HL-60 (cell line): ENCODE results near the gene TSEN2.

Source experiments
- DNase-seq, 2 experiments: peaks; one replicate each; pipeline ENCODE4 v3.0.0-alpha.2; 2010 to 2020; ENCODE audit warnings: low read depth in 1 of 2, low spot score in 1 of 2
- H3K27ac ChIP-seq: fragments of 250-450 bp; sonication (Bioruptor Pico); replicated peaks from 2 replicates; pipeline ENCODE4 v1.5.1; 2020; ENCODE audit warnings: mild to moderate bottlenecking, moderate library complexity
- H3K27me3 ChIP-seq: fragments of 250-450 bp; sonication (Bioruptor Pico); 2 replicates; pipeline ENCODE4 v1.5.1; 2021; ENCODE audit warnings: mild to moderate bottlenecking, moderate library complexity; ENCODE audit not compliant: insufficient read depth, poor library complexity, severe bottlenecking
- H3K4me3 ChIP-seq: replicated peaks from 2 replicates; pipeline ENCODE4 v1.5.1; 2011; ENCODE audit warnings: mild to moderate bottlenecking, control low read depth, low read length; ENCODE audit not compliant: insufficient read depth
- GABPA ChIP-seq: IDR thresholded peaks from 2 replicates; pipeline ENCODE4 v1.6.1; 2012; ENCODE audit warnings: low read depth
- POLR2AphosphoS5 ChIP-seq: IDR thresholded peaks from 2 replicates; pipeline ENCODE4 v1.6.1; 2012; ENCODE audit warnings: low read depth
- SPI1 ChIP-seq: IDR thresholded peaks from 2 replicates; pipeline ENCODE4 v1.6.1; 2012; ENCODE audit warnings: low read depth, mild to moderate bottlenecking, borderline replicate concordance
- TF ChIP-seq, protein P1 (sequence below): IDR thresholded peaks from 2 replicates; pipeline ENCODE4 v1.6.1; 2012; ENCODE audit warnings: low read depth; ENCODE audit not compliant: insufficient replicate concordance
- TF ChIP-seq, protein P2 (sequence below): IDR thresholded peaks from one replicate; pipeline ENCODE4 v1.5.1; 2011; ENCODE audit warnings: low read length, control low read depth, inconsistent platforms; ENCODE audit not compliant: insufficient read depth

Gene TSEN2

DNA sequence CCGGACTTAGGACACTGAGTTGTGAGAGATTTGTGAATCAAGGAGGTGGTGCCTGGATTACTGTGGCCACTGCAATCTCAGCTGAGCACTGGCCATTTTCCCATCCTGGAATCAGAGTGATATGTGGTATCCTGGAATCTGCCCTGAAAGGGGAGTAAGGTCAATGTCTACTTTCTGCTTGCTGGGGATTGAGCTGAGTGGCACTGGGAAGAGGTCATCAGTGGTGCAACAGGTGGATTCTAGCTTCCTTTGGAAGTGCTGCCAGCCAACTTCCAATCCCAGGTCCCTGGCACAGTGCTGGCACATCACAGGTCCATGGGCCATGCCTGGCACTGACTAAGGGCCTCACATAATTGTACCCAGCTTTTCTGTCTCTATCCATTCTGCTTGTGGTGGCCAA is 20.6 kb upstream of the TSEN2 start:
- Histone ChIP-seq H3K27me3 (no peaks in the 10 kb centered on the region), H3K4me3 (no peak overlapping the region), H3K27ac (peak overlapping the region; percentile 66)
- no peak for DNase-seq
- TF ChIP-seq POLR2AphosphoS5 = no peak

DNA sequence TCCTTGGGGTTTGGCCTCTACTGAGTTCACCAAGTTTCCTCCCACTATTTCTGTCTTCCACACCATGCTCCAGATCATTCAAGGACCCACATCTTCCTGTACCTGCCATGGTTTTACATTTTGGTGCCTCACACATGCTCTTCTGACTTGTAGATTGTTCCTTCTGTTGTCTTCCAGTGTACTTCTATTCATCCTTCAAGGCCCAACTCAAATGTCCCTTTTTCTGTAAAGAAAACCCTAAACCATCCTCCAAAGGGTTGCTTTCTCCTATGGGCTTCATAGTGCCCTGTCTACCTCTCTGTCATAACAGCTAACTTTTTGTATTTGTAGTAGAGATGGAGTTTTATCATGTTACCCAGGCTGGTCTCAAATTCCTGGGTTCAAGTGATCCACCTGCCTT is 20.1 kb upstream of the TSEN2 start:
- H3K4me3 ChIP-seq = no peak overlapping the region
- DNase-seq = no peak
- no peaks in the 10 kb centered on the region for H3K27me3 ChIP-seq
- TF ChIP-seq, protein P1, sequence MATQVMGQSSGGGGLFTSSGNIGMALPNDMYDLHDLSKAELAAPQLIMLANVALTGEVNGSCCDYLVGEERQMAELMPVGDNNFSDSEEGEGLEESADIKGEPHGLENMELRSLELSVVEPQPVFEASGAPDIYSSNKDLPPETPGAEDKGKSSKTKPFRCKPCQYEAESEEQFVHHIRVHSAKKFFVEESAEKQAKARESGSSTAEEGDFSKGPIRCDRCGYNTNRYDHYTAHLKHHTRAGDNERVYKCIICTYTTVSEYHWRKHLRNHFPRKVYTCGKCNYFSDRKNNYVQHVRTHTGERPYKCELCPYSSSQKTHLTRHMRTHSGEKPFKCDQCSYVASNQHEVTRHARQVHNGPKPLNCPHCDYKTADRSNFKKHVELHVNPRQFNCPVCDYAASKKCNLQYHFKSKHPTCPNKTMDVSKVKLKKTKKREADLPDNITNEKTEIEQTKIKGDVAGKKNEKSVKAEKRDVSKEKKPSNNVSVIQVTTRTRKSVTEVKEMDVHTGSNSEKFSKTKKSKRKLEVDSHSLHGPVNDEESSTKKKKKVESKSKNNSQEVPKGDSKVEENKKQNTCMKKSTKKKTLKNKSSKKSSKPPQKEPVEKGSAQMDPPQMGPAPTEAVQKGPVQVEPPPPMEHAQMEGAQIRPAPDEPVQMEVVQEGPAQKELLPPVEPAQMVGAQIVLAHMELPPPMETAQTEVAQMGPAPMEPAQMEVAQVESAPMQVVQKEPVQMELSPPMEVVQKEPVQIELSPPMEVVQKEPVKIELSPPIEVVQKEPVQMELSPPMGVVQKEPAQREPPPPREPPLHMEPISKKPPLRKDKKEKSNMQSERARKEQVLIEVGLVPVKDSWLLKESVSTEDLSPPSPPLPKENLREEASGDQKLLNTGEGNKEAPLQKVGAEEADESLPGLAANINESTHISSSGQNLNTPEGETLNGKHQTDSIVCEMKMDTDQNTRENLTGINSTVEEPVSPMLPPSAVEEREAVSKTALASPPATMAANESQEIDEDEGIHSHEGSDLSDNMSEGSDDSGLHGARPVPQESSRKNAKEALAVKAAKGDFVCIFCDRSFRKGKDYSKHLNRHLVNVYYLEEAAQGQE = no peak
- TF ChIP-seq, protein P2, sequence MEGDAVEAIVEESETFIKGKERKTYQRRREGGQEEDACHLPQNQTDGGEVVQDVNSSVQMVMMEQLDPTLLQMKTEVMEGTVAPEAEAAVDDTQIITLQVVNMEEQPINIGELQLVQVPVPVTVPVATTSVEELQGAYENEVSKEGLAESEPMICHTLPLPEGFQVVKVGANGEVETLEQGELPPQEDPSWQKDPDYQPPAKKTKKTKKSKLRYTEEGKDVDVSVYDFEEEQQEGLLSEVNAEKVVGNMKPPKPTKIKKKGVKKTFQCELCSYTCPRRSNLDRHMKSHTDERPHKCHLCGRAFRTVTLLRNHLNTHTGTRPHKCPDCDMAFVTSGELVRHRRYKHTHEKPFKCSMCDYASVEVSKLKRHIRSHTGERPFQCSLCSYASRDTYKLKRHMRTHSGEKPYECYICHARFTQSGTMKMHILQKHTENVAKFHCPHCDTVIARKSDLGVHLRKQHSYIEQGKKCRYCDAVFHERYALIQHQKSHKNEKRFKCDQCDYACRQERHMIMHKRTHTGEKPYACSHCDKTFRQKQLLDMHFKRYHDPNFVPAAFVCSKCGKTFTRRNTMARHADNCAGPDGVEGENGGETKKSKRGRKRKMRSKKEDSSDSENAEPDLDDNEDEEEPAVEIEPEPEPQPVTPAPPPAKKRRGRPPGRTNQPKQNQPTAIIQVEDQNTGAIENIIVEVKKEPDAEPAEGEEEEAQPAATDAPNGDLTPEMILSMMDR = no peak
- TF ChIP-seq POLR2AphosphoS5 (no peak), GABPA (no peak), SPI1 (no peak)
- H3K27ac ChIP-seq = no peak overlapping the region

DNA sequence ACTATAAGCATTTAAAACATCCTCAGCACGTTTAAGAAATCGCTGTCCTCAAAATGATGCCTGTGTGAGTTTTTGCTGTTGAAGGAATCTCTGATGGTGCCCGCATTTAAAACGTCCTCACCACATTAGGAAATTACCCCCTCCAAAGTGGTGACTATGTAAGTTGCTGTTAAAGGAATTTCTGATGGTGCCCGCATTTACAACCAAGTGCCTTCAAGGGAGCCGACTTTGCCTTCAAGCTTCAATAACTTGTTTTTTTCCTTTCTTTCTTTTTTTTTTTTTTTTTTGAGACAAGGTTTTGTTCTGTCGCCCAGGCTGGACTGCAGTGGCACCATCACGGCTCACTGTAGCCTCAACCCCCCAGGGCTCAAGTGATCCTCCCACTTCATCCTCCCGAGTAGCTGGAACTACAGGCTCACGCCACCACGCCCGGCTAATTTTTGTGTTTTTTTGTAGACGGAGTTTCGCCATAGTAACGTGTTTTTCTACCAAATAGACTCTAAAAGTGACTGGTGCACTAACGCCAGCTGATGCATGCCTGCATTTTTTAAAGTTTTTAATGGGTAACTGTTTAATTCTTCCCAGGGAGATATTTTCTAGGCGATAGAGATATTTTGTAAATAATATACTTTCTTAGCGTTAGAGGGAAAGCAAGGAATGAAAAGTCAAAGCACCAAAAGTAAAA is 19.0 kb upstream of the TSEN2 start:
- TF ChIP-seq, protein P2 = no peak
- TF ChIP-seq, protein P1 = no peak
- TF ChIP-seq SPI1 = no peak
- TF ChIP-seq GABPA = no peak
- no peak for TF ChIP-seq POLR2AphosphoS5
- no peaks in the 10 kb centered on the region for H3K27me3 ChIP-seq
- no peak for DNase-seq
- no peak overlapping the region for H3K27ac ChIP-seq
- H3K4me3 ChIP-seq = no peak overlapping the region

DNA sequence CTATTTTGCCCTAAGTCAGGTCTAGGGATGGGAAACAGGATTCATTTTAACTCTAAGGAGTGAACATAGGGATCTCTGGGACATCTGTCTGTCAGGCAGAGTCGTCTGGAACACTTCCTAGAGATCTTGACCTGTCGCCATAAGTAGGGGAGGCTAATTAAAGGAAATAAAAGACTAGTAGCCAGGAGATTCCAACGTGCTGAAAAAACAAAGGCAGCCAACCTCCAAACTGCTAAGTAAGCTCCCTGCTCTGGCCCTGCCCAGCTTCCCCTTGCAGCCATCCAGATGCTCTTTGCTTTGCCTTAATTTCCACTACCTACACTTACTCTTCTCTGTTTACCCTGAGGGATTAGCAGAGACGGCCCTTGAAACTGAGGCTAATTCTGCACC is 18.4 kb upstream of the TSEN2 start:
- no peak overlapping the region for H3K27ac ChIP-seq
- TF ChIP-seq SPI1 (no peak), GABPA (no peak), POLR2AphosphoS5 (no peak)
- TF ChIP-seq, protein P2 = no peak
- TF ChIP-seq, protein P1 = no peak
- no peak overlapping the region for H3K4me3 ChIP-seq
- no peaks in the 10 kb centered on the region for H3K27me3 ChIP-seq
- DNase-seq = no peak
